Breast epithelium (tissue), 3 donors: ENCODE results near the gene MBOAT2.

ENCODE experiments used
- CTCF ChIP-seq, 3 donors: fragments of 450-650 bp; IDR thresholded peaks; one replicate each; pipeline ENCODE4 v1.5.1; 2016 to 2017; ENCODE audit warnings: antibody characterized with exemption in 3 of 3, mild to moderate bottlenecking in 3 of 3, moderate library complexity in 3 of 3
- POLR2A ChIP-seq: fragments of 450-650 bp; IDR thresholded peaks from one replicate; pipeline ENCODE4 v1.6.1; 2016; ENCODE audit warnings: antibody characterized with exemption, mild to moderate bottlenecking, moderate library complexity
- POLR2AphosphoS5 ChIP-seq, 3 donors: sonication (generic); formaldehyde crosslinking; IDR thresholded peaks; one replicate each; pipeline ENCODE4 v1.6.1; 2017; ENCODE audit warnings: antibody characterized with exemption in 3 of 3

DNA sequence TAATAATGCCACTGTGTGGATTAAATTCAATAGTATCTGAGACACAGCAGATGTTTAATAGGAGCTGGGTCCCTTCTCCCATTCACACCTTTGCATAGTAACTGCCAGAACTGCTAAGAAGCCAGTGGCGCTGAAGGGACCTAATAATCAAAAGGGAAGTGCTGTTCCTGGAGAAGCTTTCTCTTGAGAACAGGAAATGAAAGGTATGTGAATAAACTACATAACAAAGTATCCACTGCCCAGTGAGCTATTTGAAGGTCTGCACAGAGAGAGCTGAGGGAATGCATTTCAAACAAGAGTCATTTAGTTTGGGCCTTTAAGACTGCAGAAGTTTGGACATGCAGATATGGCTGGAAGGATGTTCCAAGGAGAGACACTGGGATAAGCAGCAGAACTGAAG lies 110.0 kb downstream of the MBOAT2 start:
- TF ChIP-seq POLR2A, result no peak
- no peak for TF ChIP-seq CTCF (IDR thresholded peaks at IDR 0.05)
- no peak for TF ChIP-seq POLR2AphosphoS5 (IDR thresholded peaks at IDR 0.05)
